GM18858 (cell line): Measurements from ENCODE around the gene ADRB2.
A peak's percentile ranks its signal among the peaks of the same experiment; 100 is the strongest.

Experiments used
- ATAC-seq: cut with Tn5 transposase; IDR thresholded peaks from one replicate; pipeline ENCODE4 v1.9.1; 2021; ENCODE audit not compliant: unreplicated experiment

Gene ADRB2

GRCh38 chr5:148830211-148830610 lies 3.8 kb downstream of the ADRB2 start:
- no peak for ATAC-seq

- ATAC-seq, result peak; percentile 84
These were observed 5.5 kb downstream of the ADRB2 start for GRCh38 chr5:148831590-148832565.

- ATAC-seq, result no peak
These were observed 6.7 kb downstream of the ADRB2 start for GRCh38 chr5:148833122-148833521.

GRCh38 chr5:148833925-148834324 lies 7.5 kb downstream of the ADRB2 start:
- ATAC-seq, result no peak

- peak; percentile 31 for ATAC-seq
These were observed 8.3 kb downstream of the ADRB2 start for GRCh38 chr5:148834689-148835088.

GRCh38 chr5:148836272-148837250 lies 10.2 kb downstream of the ADRB2 start:
- ATAC-seq, result no peak

- no peak for ATAC-seq
These were observed 11.0 kb downstream of the ADRB2 start for GRCh38 chr5:148837383-148837782.

- no peak for ATAC-seq
These were observed 11.9 kb downstream of the ADRB2 start for GRCh38 chr5:148838357-148838756.

GRCh38 chr5:148839960-148840359 lies 13.5 kb downstream of the ADRB2 start:
- peak; percentile 79 for ATAC-seq

- ATAC-seq, result no peak
These were observed 14.1 kb downstream of the ADRB2 start for GRCh38 chr5:148840531-148840930.

GRCh38 chr5:148841519-148841918 lies 15.1 kb downstream of the ADRB2 start:
- no peak for ATAC-seq

GRCh38 chr5:148842161-148842560 lies 15.8 kb downstream of the ADRB2 start:
- no peak for ATAC-seq

- no peak for ATAC-seq
These were observed 17.3 kb downstream of the ADRB2 start for GRCh38 chr5:148843510-148844318.

GRCh38 chr5:148844433-148845280 lies 18.2 kb downstream of the ADRB2 start:
- no peak for ATAC-seq

- ATAC-seq, result no peak
These were observed 20.5 kb downstream of the ADRB2 start for GRCh38 chr5:148846930-148847329.

- ATAC-seq, result no peak
These were observed 21.0 kb downstream of the ADRB2 start for GRCh38 chr5:148847456-148847855.

GRCh38 chr5:148848393-148849031 lies 22.1 kb downstream of the ADRB2 start:
- ATAC-seq, result no peak

- ATAC-seq, result no peak
These were observed 23.1 kb downstream of the ADRB2 start for GRCh38 chr5:148849461-148849860.

GRCh38 chr5:148850836-148851235 lies 24.4 kb downstream of the ADRB2 start:
- ATAC-seq, result no peak
